Suprapubic skin (tissue), 3 donors: ENCODE measurements around the gene SUSD6.

Experiments used
- POLR2A ChIP-seq, 2 donors: fragments of 450-650 bp; IDR thresholded peaks; one replicate each; pipeline ENCODE4 v1.6.1; 2017; ENCODE audit warnings: antibody characterized with exemption in 2 of 2, mild to moderate bottlenecking in 2 of 2, moderate library complexity in 2 of 2
- TF ChIP-seq, protein P1 (sequence below), 2 donors: fragments of 200-600 bp in 1 of 2; fragments of 450-650 bp in 1 of 2; sonication (generic) in 1 of 2; IDR thresholded peaks; one replicate each; pipeline ENCODE4 v1.5.1; 2016 to 2019; ENCODE audit warnings: antibody characterized with exemption in 2 of 2, mild to moderate bottlenecking in 1 of 2, moderate library complexity in 1 of 2

DNA sequence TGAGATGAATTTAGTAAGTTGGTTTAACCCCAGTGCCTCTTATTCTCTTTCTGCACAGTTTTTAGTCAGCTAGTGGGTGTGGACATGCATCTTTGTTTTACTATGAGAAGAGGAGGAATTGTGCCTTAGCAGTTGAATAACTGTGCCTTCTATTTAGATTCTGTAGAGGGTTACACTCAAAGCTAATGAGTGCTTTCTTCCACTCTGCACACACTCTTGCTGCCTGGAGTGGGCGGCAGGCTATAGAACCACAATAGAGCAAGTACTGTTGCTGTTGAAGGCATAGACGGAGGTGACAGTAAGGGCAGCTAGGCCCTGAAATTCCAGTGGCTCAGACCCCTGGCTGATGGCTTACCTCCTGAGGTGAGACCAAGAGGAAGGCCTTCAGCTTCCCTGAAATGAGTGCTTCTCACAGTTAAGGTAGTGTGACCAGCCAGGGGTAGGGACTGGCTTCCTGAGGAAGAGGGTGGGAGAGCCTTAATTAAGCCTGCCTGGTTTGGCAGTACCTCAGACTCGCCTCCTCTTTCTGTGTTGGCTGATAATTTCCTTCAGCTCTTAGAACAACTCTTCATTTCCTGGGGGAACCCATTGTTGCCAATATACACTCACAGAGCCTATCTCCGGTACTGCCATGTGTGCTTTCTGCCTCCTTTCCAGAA is 24.7 kb downstream of the SUSD6 start:
- no peak for TF ChIP-seq POLR2A (IDR thresholded peaks at IDR 0.05)
- TF ChIP-seq, protein P1, sequence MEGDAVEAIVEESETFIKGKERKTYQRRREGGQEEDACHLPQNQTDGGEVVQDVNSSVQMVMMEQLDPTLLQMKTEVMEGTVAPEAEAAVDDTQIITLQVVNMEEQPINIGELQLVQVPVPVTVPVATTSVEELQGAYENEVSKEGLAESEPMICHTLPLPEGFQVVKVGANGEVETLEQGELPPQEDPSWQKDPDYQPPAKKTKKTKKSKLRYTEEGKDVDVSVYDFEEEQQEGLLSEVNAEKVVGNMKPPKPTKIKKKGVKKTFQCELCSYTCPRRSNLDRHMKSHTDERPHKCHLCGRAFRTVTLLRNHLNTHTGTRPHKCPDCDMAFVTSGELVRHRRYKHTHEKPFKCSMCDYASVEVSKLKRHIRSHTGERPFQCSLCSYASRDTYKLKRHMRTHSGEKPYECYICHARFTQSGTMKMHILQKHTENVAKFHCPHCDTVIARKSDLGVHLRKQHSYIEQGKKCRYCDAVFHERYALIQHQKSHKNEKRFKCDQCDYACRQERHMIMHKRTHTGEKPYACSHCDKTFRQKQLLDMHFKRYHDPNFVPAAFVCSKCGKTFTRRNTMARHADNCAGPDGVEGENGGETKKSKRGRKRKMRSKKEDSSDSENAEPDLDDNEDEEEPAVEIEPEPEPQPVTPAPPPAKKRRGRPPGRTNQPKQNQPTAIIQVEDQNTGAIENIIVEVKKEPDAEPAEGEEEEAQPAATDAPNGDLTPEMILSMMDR (IDR thresholded peaks at IDR 0.05), result no peak
